Endothelial cell (in vitro differentiated cells): ENCODE data around the gene CACYBP. TPM values are rescaled to one million over a fixed set of nuclear protein-coding genes. Genes with fewer than 3 reads are reported as not detected.

Experiments
- DNase-seq: peaks from one replicate; pipeline ENCODE4 v3.0.0; 2021; ENCODE audit warnings: low spot score
- H3K27ac Mint-ChIP-seq: one replicate; pipeline ENCODE4 v1.8.0; 2021; ENCODE audit warnings: mixed read lengths, inconsistent platforms; ENCODE audit not compliant: unreplicated experiment
- H3K27me3 Mint-ChIP-seq: one replicate; pipeline ENCODE4 v1.8.0; 2021; ENCODE audit warnings: mild to moderate bottlenecking, moderate library complexity, mixed read lengths, inconsistent platforms; ENCODE audit not compliant: unreplicated experiment
- H3K36me3 Mint-ChIP-seq: one replicate; pipeline ENCODE4 v1.8.0; 2021; ENCODE audit warnings: mild to moderate bottlenecking, low read depth, mixed read lengths, inconsistent platforms; ENCODE audit not compliant: unreplicated experiment
- H3K4me1 Mint-ChIP-seq: one replicate; pipeline ENCODE4 v1.8.0; 2021; ENCODE audit warnings: mild to moderate bottlenecking, mixed read lengths, inconsistent platforms; ENCODE audit not compliant: unreplicated experiment
- H3K4me3 Mint-ChIP-seq: one replicate; pipeline ENCODE4 v1.8.0; 2021; ENCODE audit warnings: mild to moderate bottlenecking, mixed read lengths, inconsistent platforms; ENCODE audit not compliant: unreplicated experiment
- H3K9me3 Mint-ChIP-seq: one replicate; pipeline ENCODE4 v1.8.0; 2021; ENCODE audit warnings: mixed read lengths, inconsistent platforms; ENCODE audit not compliant: unreplicated experiment
- total RNA-seq: library from RNA; stranded (reverse); fragmentation: NEBNext Ultra II Directional; extraction: Animal tissue kit (Norgen Biotek cat#: 25700); gene quantifications from one replicate; pipeline ENCODE4 v1.2.1, GENCODE V29; 2021; ENCODE audit not compliant: unreplicated experiment
- TF ChIP-seq, protein P1 (sequence below): fragments of 200-600 bp; sonication (generic); IDR thresholded peaks from one replicate; pipeline ENCODE4 v1.5.0; 2021; ENCODE audit warnings: antibody characterized with exemption; ENCODE audit not compliant: unreplicated experiment

Gene CACYBP
- total RNA-seq, 1 donor from 2014 or later = 95.0 TPM

DNA sequence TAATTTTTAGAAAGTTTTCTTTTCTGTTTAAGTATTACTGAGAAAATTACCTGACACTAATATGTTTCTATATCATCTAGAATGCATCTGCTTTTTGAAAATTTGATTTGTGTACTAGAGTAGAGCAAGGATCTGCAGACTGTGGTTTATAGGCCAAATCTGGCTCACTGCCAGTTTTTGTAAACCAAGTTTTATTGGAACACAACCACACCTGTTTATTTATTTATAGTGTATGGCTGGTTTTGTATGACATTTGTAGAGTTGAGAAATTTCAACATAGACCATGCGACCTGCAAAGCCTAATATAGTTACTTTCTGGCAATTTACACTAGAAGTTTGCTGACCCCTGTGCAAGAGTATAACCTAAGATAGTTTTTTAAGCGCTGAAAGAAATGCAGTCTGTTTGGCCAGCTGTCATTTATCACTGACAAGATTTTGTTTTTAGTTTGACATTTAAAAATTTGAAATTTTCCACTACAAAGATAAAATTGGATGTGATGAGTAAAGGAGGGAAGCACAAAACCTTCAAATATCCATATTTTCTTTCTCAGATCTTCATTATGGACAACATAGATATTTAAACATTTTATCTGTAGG, 36.1 kb upstream of the CACYBP start:
- Mint-ChIP-seq H3K4me1 (peaks cover 33% of the 10 kb centered on the region), H3K9me3 (no peaks in the 10 kb centered on the region), H3K4me3 (no peak overlapping the region), H3K27ac (no peak overlapping the region), H3K27me3 (peaks cover 1% of the 10 kb centered on the region), H3K36me3 (no peaks in the 10 kb centered on the region)
- TF ChIP-seq, protein P1, sequence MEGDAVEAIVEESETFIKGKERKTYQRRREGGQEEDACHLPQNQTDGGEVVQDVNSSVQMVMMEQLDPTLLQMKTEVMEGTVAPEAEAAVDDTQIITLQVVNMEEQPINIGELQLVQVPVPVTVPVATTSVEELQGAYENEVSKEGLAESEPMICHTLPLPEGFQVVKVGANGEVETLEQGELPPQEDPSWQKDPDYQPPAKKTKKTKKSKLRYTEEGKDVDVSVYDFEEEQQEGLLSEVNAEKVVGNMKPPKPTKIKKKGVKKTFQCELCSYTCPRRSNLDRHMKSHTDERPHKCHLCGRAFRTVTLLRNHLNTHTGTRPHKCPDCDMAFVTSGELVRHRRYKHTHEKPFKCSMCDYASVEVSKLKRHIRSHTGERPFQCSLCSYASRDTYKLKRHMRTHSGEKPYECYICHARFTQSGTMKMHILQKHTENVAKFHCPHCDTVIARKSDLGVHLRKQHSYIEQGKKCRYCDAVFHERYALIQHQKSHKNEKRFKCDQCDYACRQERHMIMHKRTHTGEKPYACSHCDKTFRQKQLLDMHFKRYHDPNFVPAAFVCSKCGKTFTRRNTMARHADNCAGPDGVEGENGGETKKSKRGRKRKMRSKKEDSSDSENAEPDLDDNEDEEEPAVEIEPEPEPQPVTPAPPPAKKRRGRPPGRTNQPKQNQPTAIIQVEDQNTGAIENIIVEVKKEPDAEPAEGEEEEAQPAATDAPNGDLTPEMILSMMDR = no peak
- DNase-seq = no peak

DNA sequence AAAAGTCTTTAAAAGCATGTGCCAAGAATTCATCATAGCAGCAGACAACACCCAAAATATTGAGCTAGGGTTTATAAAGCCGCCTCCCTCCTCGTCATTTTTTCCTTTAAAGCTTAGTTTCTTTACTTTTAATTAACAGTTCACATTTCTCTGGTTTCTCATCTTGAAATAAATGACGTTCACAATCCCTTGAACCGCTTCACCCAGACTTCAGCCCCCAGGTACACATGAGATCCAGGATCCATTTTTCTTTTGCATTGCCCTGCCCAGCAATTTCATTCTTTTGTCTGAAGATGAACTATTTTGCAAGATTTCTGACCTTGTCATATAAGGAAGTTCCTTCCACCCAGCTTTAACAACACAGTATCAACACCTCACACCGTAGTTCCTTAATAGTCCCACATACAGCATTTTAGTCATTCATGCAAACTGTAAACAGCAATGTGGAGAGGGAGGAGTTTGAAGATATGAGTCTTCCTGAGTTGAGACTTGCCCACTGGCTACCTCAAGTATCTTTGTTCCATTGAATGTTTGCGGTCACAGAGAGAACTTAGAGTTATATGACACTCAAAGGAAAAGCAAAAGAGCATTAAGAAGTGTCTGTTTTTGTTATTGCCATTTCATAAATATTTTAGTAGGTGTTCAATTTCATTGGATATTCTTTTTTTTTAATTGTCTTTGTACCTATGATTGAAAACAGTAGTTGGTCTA, 35.3 kb upstream of the CACYBP start:
- Mint-ChIP-seq H3K4me3 (no peak overlapping the region), H3K36me3 (no peaks in the 10 kb centered on the region), H3K4me1 (peaks cover 40% of the 10 kb centered on the region), H3K9me3 (no peaks in the 10 kb centered on the region), H3K27me3 (peaks cover 1% of the 10 kb centered on the region), H3K27ac (no peak overlapping the region)
- DNase-seq = no peak
- TF ChIP-seq, protein P1 = no peak

DNA sequence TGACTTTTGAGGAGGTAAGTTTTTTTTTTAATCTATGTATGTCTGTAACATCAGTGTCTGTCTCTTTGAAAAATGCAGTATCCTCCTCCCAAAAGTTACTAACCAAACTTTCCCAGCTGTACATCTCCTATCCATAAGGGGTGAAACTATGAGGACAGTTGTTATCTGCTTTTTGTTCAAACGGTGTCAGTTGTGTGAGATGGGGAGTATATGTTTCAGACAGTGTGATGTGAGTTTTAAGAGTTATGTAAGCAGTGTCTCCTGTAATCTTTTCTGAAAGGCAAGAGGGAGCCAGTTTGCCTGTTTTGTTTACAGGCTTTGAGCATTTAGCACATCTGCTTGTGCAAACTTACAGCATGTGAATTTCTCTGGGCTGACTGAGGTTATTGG, 34.8 kb upstream of the CACYBP start:
- Mint-ChIP-seq H3K36me3 (no peaks in the 10 kb centered on the region), H3K4me3 (no peak overlapping the region), H3K9me3 (no peaks in the 10 kb centered on the region), H3K4me1 (peaks cover 40% of the 10 kb centered on the region), H3K27ac (no peak overlapping the region), H3K27me3 (peaks cover 1% of the 10 kb centered on the region)
- TF ChIP-seq, protein P1 = no peak
- DNase-seq = no peak

DNA sequence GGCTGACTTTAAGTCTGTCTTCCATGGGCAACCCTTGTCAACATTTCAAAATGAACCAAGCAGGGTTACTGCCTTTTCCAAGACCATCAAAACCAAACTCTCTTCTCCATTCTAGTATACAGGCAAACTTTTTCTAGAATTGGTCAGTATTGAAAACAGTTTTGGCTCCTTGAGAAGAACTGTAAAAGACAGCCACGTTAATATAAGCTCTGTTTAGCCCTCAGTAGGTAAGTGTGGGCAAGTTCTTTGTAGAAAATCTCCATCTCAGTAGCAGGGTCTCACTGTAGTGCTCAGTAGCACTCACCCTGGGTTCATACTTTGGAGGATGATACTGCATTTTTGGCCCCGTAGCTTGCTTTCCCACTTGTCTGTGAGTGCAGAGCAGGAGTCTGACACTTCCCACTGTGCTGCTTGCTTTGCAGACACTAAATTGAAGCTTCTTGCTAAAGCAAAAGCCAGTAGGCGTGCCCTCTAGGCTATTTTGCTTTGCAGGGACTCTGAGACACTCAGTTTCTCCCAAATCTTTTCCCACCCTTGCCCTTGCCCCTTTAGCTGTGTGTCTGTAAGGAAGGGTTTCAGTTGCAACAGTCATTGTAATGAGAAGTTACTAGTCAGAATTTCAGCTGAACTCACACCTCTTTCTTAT, 34.3 kb upstream of the CACYBP start:
- no peaks in the 10 kb centered on the region for H3K9me3 Mint-ChIP-seq
- no peaks in the 10 kb centered on the region for H3K36me3 Mint-ChIP-seq
- TF ChIP-seq, protein P1 = no peak
- H3K4me3 Mint-ChIP-seq = no peak overlapping the region
- no peak for DNase-seq
- peaks cover 40% of the 10 kb centered on the region for H3K4me1 Mint-ChIP-seq
- no peak overlapping the region for H3K27ac Mint-ChIP-seq
- H3K27me3 Mint-ChIP-seq = peaks cover 1% of the 10 kb centered on the region
